GM21723 (cell line): Measurements from ENCODE around the gene JUP.

Experiments used
- ATAC-seq: cut with Tn5 transposase; IDR thresholded peaks from one replicate; pipeline ENCODE4 v1.9.1; 2021; ENCODE audit warnings: mild to moderate bottlenecking, moderate library complexity; ENCODE audit not compliant: unreplicated experiment

Gene JUP

GRCh38 chr17:41724476-41725050 is 61.9 kb downstream of the JUP start:
- ATAC-seq: no peak

GRCh38 chr17:41723801-41724475 is 62.6 kb downstream of the JUP start:
- no peak for ATAC-seq

- no peak for ATAC-seq
Measured at GRCh38 chr17:41722231-41722630, 64.3 kb downstream of the JUP start.

GRCh38 chr17:41718287-41718645 is 68.2 kb downstream of the JUP start:
- no peak for ATAC-seq

- no peak for ATAC-seq
Measured at GRCh38 chr17:41717408-41718286, 68.9 kb downstream of the JUP start.

- no peak for ATAC-seq
Measured at GRCh38 chr17:41711669-41712400, 74.7 kb downstream of the JUP start, which contains the start of gene GAST. TSS of gene GAST (plus strand) at chr17:41712331. CDS start at chr17:41715437, 3,106 bp downstream.

- ATAC-seq: no peak
Measured at GRCh38 chr17:41710472-41711090, 75.9 kb downstream of the JUP start.

- no peak for ATAC-seq
Measured at GRCh38 chr17:41707803-41708669, 78.5 kb downstream of the JUP start.

GRCh38 chr17:41705271-41705991 is 81.1 kb downstream of the JUP start:
- no peak for ATAC-seq
